Sigmoid colon (tissue), 7 donors: Measurements from ENCODE around the gene BSND. TPM values are rescaled to one million over a fixed set of nuclear protein-coding genes. Genes with fewer than 3 reads are reported as not detected.
"Not testable (repeated sequence)": the region's sequence is repeated elsewhere in the genome, so short reads cannot be mapped to it uniquely, and the experiment has no call there.

ENCODE experiments used
- DNase-seq: peaks from one replicate; pipeline ENCODE4 v3.0.0-alpha.2; 2019
- H3K27ac ChIP-seq, 4 donors: fragments of 200-600 bp; sonication (generic); one replicate each; pipeline ENCODE4 v1.5.1; 2016 to 2019; ENCODE audit warnings: mild to moderate bottlenecking in 1 of 4
- H3K27me3 ChIP-seq, 3 donors: fragments of 200-600 bp; sonication (generic); one replicate each; pipeline ENCODE4 v1.5.1; 2019; ENCODE audit warnings: mild to moderate bottlenecking in 1 of 3
- H3K36me3 ChIP-seq, 4 donors: fragments of 200-600 bp; sonication (generic); one replicate each; pipeline ENCODE4 v1.5.1; 2016 to 2019
- H3K4me1 ChIP-seq, 4 donors: fragments of 200-600 bp; sonication (generic); one replicate each; pipeline ENCODE4 v1.5.1; 2017 to 2019
- H3K4me3 ChIP-seq, 4 donors: fragments of 200-600 bp; sonication (generic); one replicate each; pipeline ENCODE4 v1.5.1; 2017 to 2019; ENCODE audit warnings: mild to moderate bottlenecking in 2 of 4, moderate library complexity in 1 of 4
- H3K9me3 ChIP-seq, 4 donors: fragments of 200-600 bp in 3 of 4; sonication (generic) in 3 of 4; one replicate each; pipeline versions ENCODE4 v1.5.1 to v1.6.1; 2013 to 2019
- CTCF ChIP-seq, 4 experiments: fragments of 450-650 bp in 3 of 4; fragments of 200-600 bp in 1 of 4; IDR thresholded peaks; one replicate each; pipeline ENCODE4 v1.5.1; 2016 to 2019; ENCODE audit warnings: antibody characterized with exemption in 4 of 4, mild to moderate bottlenecking in 3 of 4, moderate library complexity in 2 of 4
- EP300 ChIP-seq, 4 donors: sonication (generic); formaldehyde crosslinking; IDR thresholded peaks; one replicate each; pipeline ENCODE4 v1.6.1; 2017; ENCODE audit warnings: antibody characterized with exemption in 4 of 4
- POLR2A ChIP-seq, 2 donors: fragments of 450-650 bp; IDR thresholded peaks; one replicate each; pipeline ENCODE4 v1.6.1; 2016; ENCODE audit warnings: antibody characterized with exemption in 2 of 2, mild to moderate bottlenecking in 2 of 2, moderate library complexity in 2 of 2
- POLR2AphosphoS5 ChIP-seq, 4 donors: sonication (generic); formaldehyde crosslinking; IDR thresholded peaks; one replicate each; pipeline ENCODE4 v1.6.1; 2017; ENCODE audit warnings: antibody characterized with exemption in 4 of 4
- WGBS, 2 donors: extraction: QIAGEN DNeasy Blood & Tissue Kit; methylation state at CpG; one replicate each; pipeline ENCODE4 v1.1.7; 2013; 5-methylcytosine and 5-hydroxymethylcytosine counted together
- intact Hi-C: fragments of 100-400 bp; cut with DNase I; formaldehyde crosslinking; loops from one replicate; pipeline ENCODE4 v1.15.1; 2023
- polyA plus RNA-seq, 3 donors: library from polyadenylated mRNA; stranded (reverse); fragments of 200-250 nt; gene quantifications; one replicate each; pipeline ENCODE4 v1.2.3, GENCODE V29; 2013
- total RNA-seq, 4 donors: library from RNA; depleted of rRNA; stranded (reverse); fragments of >200 nt; gene quantifications; one replicate each; pipeline ENCODE4 v1.1.0, GENCODE V29; 2016
- donor health status: healthy with polysubstance abuse.
- donor health status: Bipolar disorder and iron deficiency.
- donor health status: healthy.

Gene BSND
- total and polyA plus RNA-seq, 7 donors, result not detected

GRCh38 chr1:55015123-55015522 lies 16.4 kb downstream of the BSND start:
- Histone ChIP-seq H3K4me3 (no peak overlapping the region), H3K27ac (no peak overlapping the region), H3K9me3 (peaks cover 0 to 2% (median 0%) of the 10 kb centered on the region in 4 donors), H3K36me3 (no peaks in the 10 kb centered on the region), H3K27me3 (peaks cover 0 to 12% (median 0%) of the 10 kb centered on the region in 3 donors), H3K4me1 (no peaks in the 10 kb centered on the region)
- 91 to 93% methylated on average over 5 of the region's 5 CpGs for WGBS, 2 donors
- no peak for TF ChIP-seq CTCF (IDR thresholded peaks at IDR 0.05)
- no peak for TF ChIP-seq POLR2A (IDR thresholded peaks at IDR 0.05)
- no peak for TF ChIP-seq EP300 (IDR thresholded peaks at IDR 0.05)
- no peak for TF ChIP-seq POLR2AphosphoS5 (IDR thresholded peaks at IDR 0.05)
- DNase-seq, result no peak
- intact Hi-C loops, result no loop called here

- Histone ChIP-seq H3K36me3 (no peaks in the 10 kb centered on the region), H3K4me1 (no peaks in the 10 kb centered on the region), H3K27me3 (peaks cover 0 to 12% (median 0%) of the 10 kb centered on the region in 3 donors), H3K27ac (no peak overlapping the region), H3K9me3 (peaks cover 0 to 2% (median 0%) of the 10 kb centered on the region in 4 donors), H3K4me3 (no peak overlapping the region)
- no peak for DNase-seq
- intact Hi-C loops, result no loop called here
- no peak for TF ChIP-seq POLR2AphosphoS5 (IDR thresholded peaks at IDR 0.05)
- TF ChIP-seq CTCF (IDR thresholded peaks at IDR 0.05), result no peak
- no peak for TF ChIP-seq EP300 (IDR thresholded peaks at IDR 0.05)
- TF ChIP-seq POLR2A (IDR thresholded peaks at IDR 0.05), result no peak
- WGBS, 2 donors, result 73% methylated on average over 12 of the region's 12 CpGs
Measured at GRCh38 chr1:55015731-55016620, 17.2 kb downstream of the BSND start.

- Histone ChIP-seq H3K4me3 (no peak overlapping the region), H3K27me3 (peaks cover 0 to 11% (median 0%) of the 10 kb centered on the region in 3 donors), H3K36me3 (no peaks in the 10 kb centered on the region), H3K4me1 (no peaks in the 10 kb centered on the region), H3K9me3 (peaks cover 0 to 2% (median 0%) of the 10 kb centered on the region in 4 donors), H3K27ac (no peak overlapping the region)
- intact Hi-C loops, result no loop called here
- DNase-seq, result no peak
- 88 to 90% methylated on average over 9 of the region's 9 CpGs for WGBS, 2 donors
- TF ChIP-seq POLR2AphosphoS5 (IDR thresholded peaks at IDR 0.05) (no peak), CTCF (IDR thresholded peaks at IDR 0.05) (no peak), POLR2A (IDR thresholded peaks at IDR 0.05) (no peak), EP300 (IDR thresholded peaks at IDR 0.05) (no peak)
Measured at GRCh38 chr1:55018395-55018794, 19.7 kb downstream of the BSND start.

DNA sequence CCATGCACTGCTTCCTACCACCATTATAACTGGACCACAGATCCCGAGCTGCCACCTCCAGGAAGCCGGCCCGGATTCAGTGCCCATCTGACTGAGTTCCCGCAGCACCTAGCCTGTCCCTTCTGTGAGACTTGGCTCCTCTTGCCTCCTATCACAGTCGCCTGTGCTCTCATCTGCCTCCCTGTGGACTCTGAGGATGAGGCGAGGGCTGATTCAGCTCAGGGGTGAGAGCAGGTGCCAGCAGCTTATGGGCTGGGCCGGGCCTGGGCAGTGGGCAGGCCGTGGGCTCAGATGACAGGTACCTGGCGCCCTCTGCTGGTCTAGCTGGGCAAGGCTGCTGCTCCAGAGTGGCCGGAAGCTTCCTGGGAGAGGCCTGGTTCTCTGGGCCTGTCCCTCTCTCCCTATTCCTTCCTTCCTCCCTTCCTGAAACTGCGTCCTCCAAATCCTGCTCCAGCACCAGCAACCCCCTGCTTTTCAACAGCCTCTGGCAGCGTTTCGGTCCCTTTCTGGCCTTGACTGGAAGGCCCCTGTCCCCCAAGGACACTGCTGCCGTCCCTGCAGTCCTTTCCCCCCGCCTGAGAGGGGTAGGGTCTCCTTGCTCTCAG lies 23.3 kb downstream of the BSND start:
- no peaks in the 10 kb centered on the region for H3K36me3 ChIP-seq
- WGBS, 2 donors, result 35 to 49% methylated on average over 15 of the region's 15 CpGs
- H3K27ac ChIP-seq, result no peak overlapping the region
- H3K27me3 ChIP-seq, result no peaks in the 10 kb centered on the region
- intact Hi-C loops, result loop anchor here (2.0 kb wide), 1 partner anchor 71 kb away; no protein-coding TSS in a partner anchor
- peak; percentile 83 for DNase-seq
- no peaks in the 10 kb centered on the region for H3K4me1 ChIP-seq
- H3K9me3 ChIP-seq, result peaks cover 0 to 2% (median 0%) of the 10 kb centered on the region in 4 donors
- H3K4me3 ChIP-seq, result no peak overlapping the region
- TF ChIP-seq POLR2AphosphoS5 (IDR thresholded peaks at IDR 0.05) (no peak), POLR2A (IDR thresholded peaks at IDR 0.05) (no peak), CTCF (IDR thresholded peaks at IDR 0.05) (peak in 3 of 4 experiments; percentile 43 to 70 (median 59))

GRCh38 chr1:55024163-55024562 lies 25.4 kb downstream of the BSND start:
- DNase-seq, intact Hi-C loops, H3K9me3 ChIP-seq, H3K36me3 ChIP-seq, H3K4me3 ChIP-seq, H3K27me3 ChIP-seq, H3K4me1 ChIP-seq, H3K27ac ChIP-seq: not testable (repeated sequence)
- 82 to 83% methylated on average over 9 of the region's 10 CpGs for WGBS, 2 donors

DNA sequence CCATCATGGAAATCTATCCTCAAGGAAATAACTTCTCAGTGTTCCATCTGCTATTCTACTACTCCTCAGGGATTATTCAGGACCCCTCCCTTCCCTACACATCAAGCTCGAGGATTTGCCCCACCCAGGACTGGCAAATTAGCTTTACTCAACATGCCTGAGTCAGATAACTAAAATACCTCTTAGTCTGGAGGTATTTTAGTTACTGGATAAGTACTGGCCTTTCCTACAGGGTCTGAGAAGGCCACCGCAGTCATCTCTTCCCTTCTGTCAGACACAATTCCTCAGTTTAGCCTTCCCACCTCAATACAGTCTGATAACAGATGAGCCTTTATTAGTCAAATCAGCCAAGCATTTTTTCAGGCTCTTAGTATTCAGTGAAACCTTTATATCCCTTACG lies 27.9 kb downstream of the BSND start:
- H3K4me3 ChIP-seq, H3K36me3 ChIP-seq, H3K9me3 ChIP-seq, H3K4me1 ChIP-seq, H3K27me3 ChIP-seq, intact Hi-C loops, H3K27ac ChIP-seq, DNase-seq: not testable (repeated sequence)
- WGBS, 2 donors, result 73 to 81% methylated on average over 3 of the region's 3 CpGs

GRCh38 chr1:55031098-55031497 lies 32.4 kb downstream of the BSND start:
- intact Hi-C loops, H3K4me3 ChIP-seq, H3K27ac ChIP-seq, H3K4me1 ChIP-seq, H3K9me3 ChIP-seq, DNase-seq, H3K36me3 ChIP-seq: not testable (repeated sequence)
- WGBS, 2 donors, result 96 to 97% methylated on average over 5 of the region's 5 CpGs
- H3K27me3 ChIP-seq, result peaks cover 0 to 21% (median 4%) of the 10 kb centered on the region in 3 donors
